ENCODE measurements around the gene COL1A1. TPM values are rescaled to one million over a fixed set of nuclear protein-coding genes. Genes with fewer than 3 reads are reported as not detected.

The COL1A1 gene
- total and polyA plus RNA-seq, 2 of the 13 experiments (the other 11 are each of a cell fraction or from before 2014, with no cell fraction given), result 0.05 TPM; not detected in 1

GRCh38 chr17:50210240-50211225, 9.1 kb upstream of the COL1A1 start (continued):
- TF ChIP-seq ZBTB46 (CRISPR knock-in tag; IDR thresholded peaks at IDR 0.05; ENCODE audit: borderline replicate concordance), result peak; percentile 77; the same call in 1 of the 2 replicates
- TF ChIP-seq MEIS1 (CRISPR knock-in tag; IDR thresholded peaks at IDR 0.05; ENCODE audit: borderline replicate concordance), result peak; percentile 71; the same call in 1 of the 2 replicates
- TF ChIP-seq ZNF292 (CRISPR knock-in tag; IDR thresholded peaks at IDR 0.05; ENCODE audit: borderline replicate concordance, low read depth), result no peak
- TF ChIP-seq ZSCAN20 (CRISPR knock-in tag; IDR thresholded peaks at IDR 0.05; ENCODE audit: borderline replicate concordance), result no peak
- TF ChIP-seq, protein P1, sequence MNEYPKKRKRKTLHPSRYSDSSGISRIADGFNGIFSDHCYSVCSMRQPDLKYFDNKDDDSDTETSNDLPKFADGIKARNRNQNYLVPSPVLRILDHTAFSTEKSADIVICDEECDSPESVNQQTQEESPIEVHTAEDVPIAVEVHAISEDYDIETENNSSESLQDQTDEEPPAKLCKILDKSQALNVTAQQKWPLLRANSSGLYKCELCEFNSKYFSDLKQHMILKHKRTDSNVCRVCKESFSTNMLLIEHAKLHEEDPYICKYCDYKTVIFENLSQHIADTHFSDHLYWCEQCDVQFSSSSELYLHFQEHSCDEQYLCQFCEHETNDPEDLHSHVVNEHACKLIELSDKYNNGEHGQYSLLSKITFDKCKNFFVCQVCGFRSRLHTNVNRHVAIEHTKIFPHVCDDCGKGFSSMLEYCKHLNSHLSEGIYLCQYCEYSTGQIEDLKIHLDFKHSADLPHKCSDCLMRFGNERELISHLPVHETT (CRISPR knock-in tag; conservative IDR thresholded peaks at IDR 0.05), result no peak
- TF ChIP-seq ZNF331 (CRISPR knock-in tag; IDR thresholded peaks at IDR 0.05), result no peak
- TF ChIP-seq ZNF34 (CRISPR knock-in tag; IDR thresholded peaks at IDR 0.05; ENCODE audit: borderline replicate concordance), result no peak
- TF ChIP-seq ZNF256 (CRISPR knock-in tag; conservative IDR thresholded peaks at IDR 0.05), result no peak
- TF ChIP-seq MNT (IDR thresholded peaks at IDR 0.05), result no peak
- no peak for TF ChIP-seq PHF21A (CRISPR knock-in tag; IDR thresholded peaks at IDR 0.05)
- TF ChIP-seq ZNF530 (CRISPR knock-in tag; IDR thresholded peaks at IDR 0.05; ENCODE audit: low read depth), result no peak
- TF ChIP-seq, protein P2, sequence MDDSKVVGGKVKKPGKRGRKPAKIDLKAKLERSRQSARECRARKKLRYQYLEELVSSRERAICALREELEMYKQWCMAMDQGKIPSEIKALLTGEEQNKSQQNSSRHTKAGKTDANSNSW (CRISPR knock-in tag; IDR thresholded peaks at IDR 0.05; ENCODE audit: borderline replicate concordance), result no peak
- no peak for TF ChIP-seq ZNF614 (CRISPR knock-in tag; IDR thresholded peaks at IDR 0.05; ENCODE audit: borderline replicate concordance)
- TF ChIP-seq ZNF333 (CRISPR knock-in tag; IDR thresholded peaks at IDR 0.05; ENCODE audit: borderline replicate concordance), result no peak
- TF ChIP-seq ZNF264 (CRISPR knock-in tag; IDR thresholded peaks at IDR 0.05), result no peak
- peak; percentile 36 for TF ChIP-seq XRCC5 (optimal IDR thresholded peaks at IDR 0.05; ENCODE audit: low read length)
- TF ChIP-seq POLR2AphosphoS5 (IDR thresholded peaks at IDR 0.05; ENCODE audit: low read depth, low read length), result no peak
- no peak for TF ChIP-seq GTF3A (CRISPR knock-in tag; conservative IDR thresholded peaks at IDR 0.05)
- no peak for TF ChIP-seq HNRNPK (IDR thresholded peaks at IDR 0.05; ENCODE audit: low read depth, low read length, poor library complexity, severe bottlenecking)
- TF ChIP-seq HBP1 (CRISPR knock-in tag; IDR thresholded peaks at IDR 0.05; ENCODE audit: low read depth), result no peak
- no peak for TF ChIP-seq KMT2A (CRISPR knock-in tag; IDR thresholded peaks at IDR 0.05)
- TF ChIP-seq, protein P3, sequence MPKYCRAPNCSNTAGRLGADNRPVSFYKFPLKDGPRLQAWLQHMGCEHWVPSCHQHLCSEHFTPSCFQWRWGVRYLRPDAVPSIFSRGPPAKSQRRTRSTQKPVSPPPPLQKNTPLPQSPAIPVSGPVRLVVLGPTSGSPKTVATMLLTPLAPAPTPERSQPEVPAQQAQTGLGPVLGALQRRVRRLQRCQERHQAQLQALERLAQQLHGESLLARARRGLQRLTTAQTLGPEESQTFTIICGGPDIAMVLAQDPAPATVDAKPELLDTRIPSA (CRISPR knock-in tag; IDR thresholded peaks at IDR 0.05; ENCODE audit: borderline replicate concordance), result no peak
